CD14-positive monocyte (primary cell): ENCODE data around the gene PPP1R10. TPM values are rescaled to one million over a fixed set of nuclear protein-coding genes. Genes with fewer than 3 reads are reported as not detected.

Experiments
- DNase-seq, 3 donors: peaks; one replicate each; pipeline ENCODE4 v3.0.0-alpha.2; 2011 to 2022
- H2AFZ ChIP-seq: 2 replicates; pipeline ENCODE4 v1.6.0; 2012; ENCODE audit warnings: mild to moderate bottlenecking, low read depth, low read length, inconsistent platforms; ENCODE audit not compliant: insufficient read depth, poor library complexity, severe bottlenecking
- H3K27ac ChIP-seq, 2 donors: 1 replicate in 1 of 2; 2 replicates in 1 of 2; pipeline ENCODE4 v1.5.1; 2012 to 2013; ENCODE audit warnings: low read length in 2 of 2, control low read depth in 1 of 2, inconsistent platforms in 1 of 2, low read depth in 1 of 2, mild to moderate bottlenecking in 1 of 2
- H3K27me3 ChIP-seq, 2 donors: one replicate each; pipeline versions ENCODE4 v1.6.0 to v1.6.1; 2011 to 2013; ENCODE audit warnings: low read length in 2 of 2; ENCODE audit not compliant: control insufficient read depth in 2 of 2, insufficient read depth in 2 of 2
- H3K36me3 ChIP-seq, 2 donors: replicated peaks in 1 of 2; 1 replicate in 1 of 2; 2 replicates in 1 of 2; pipeline versions ENCODE4 v1.5.1 to v1.6.1; 2012 to 2013; ENCODE audit warnings: low read length in 2 of 2, control low read depth in 1 of 2, inconsistent platforms in 1 of 2, mild to moderate bottlenecking in 1 of 2; ENCODE audit not compliant: insufficient read depth in 2 of 2, control insufficient read depth in 1 of 2
- H3K4me1 ChIP-seq, 2 donors: 1 replicate in 1 of 2; 2 replicates in 1 of 2; pipeline versions ENCODE4 v1.5.1 to v1.6.1; 2012 to 2013; ENCODE audit warnings: low read length in 2 of 2, control low read depth in 1 of 2, inconsistent platforms in 1 of 2, mild to moderate bottlenecking in 1 of 2, moderate library complexity in 1 of 2; ENCODE audit not compliant: insufficient read depth in 2 of 2, control insufficient read depth in 1 of 2
- H3K4me2 ChIP-seq: replicated peaks from 2 replicates; pipeline ENCODE3; 2012; ENCODE audit warnings: low read length, moderate library complexity, mild to moderate bottlenecking; ENCODE audit not compliant: poor library complexity, severe bottlenecking; ENCODE audit errors: extremely low read depth
- H3K4me3 ChIP-seq, 3 experiments: fragments of 200-600 bp in 1 of 3; sonication (generic) in 1 of 3; replicated peaks in 1 of 3; 1 replicate in 2 of 3; 2 replicates in 1 of 3; pipeline ENCODE4 v1.5.1; 2011 to 2013; ENCODE audit warnings: low read length in 3 of 3, mild to moderate bottlenecking in 3 of 3, control low read depth in 2 of 3, low read depth in 2 of 3, inconsistent platforms in 1 of 3, moderate library complexity in 1 of 3
- H3K79me2 ChIP-seq: 2 replicates; pipeline ENCODE4 v1.6.0; 2012; ENCODE audit warnings: mild to moderate bottlenecking, control low read depth, inconsistent platforms, low read length, moderate library complexity; ENCODE audit not compliant: insufficient read depth
- H3K9ac ChIP-seq: 2 replicates; pipeline ENCODE4 v1.6.0; 2017; ENCODE audit warnings: low read length, mild to moderate bottlenecking; ENCODE audit not compliant: insufficient read depth, poor library complexity, severe bottlenecking
- H3K9me3 ChIP-seq, 2 donors: replicated peaks in 1 of 2; 1 replicate in 1 of 2; 2 replicates in 1 of 2; pipeline versions ENCODE4 v1.5.1 to v1.6.1; 2012 to 2013; ENCODE audit warnings: low read length in 2 of 2, control low read depth in 1 of 2; ENCODE audit not compliant: control insufficient read depth in 1 of 2, insufficient read depth in 1 of 2
- H4K20me1 ChIP-seq: 2 replicates; pipeline ENCODE4 v1.6.0; 2012; ENCODE audit warnings: mild to moderate bottlenecking, low read length, control low read depth, moderate library complexity; ENCODE audit not compliant: insufficient read depth
- H3K27ac Mint-ChIP-seq, 7 donors: one replicate each; pipeline ENCODE4 v1.8.0; 2020; ENCODE audit warnings: mild to moderate bottlenecking in 7 of 7, mixed read lengths in 7 of 7, moderate library complexity in 6 of 7, inconsistent platforms in 2 of 7
- H3K27me3 Mint-ChIP-seq, 3 donors: one replicate each; pipeline ENCODE4 v1.8.0; 2021 to 2022; ENCODE audit warnings: low read depth in 3 of 3, mild to moderate bottlenecking in 3 of 3, mixed read lengths in 3 of 3, moderate library complexity in 3 of 3, inconsistent platforms in 1 of 3
- H3K36me3 Mint-ChIP-seq, 2 donors: one replicate each; pipeline ENCODE4 v1.8.0; 2020; ENCODE audit warnings: mixed read lengths in 2 of 2, inconsistent platforms in 1 of 2, mild to moderate bottlenecking in 1 of 2
- H3K4me1 Mint-ChIP-seq: one replicate; pipeline ENCODE4 v1.8.0; 2020; ENCODE audit warnings: mild to moderate bottlenecking, mixed read lengths
- H3K4me3 Mint-ChIP-seq, 2 donors: one replicate each; pipeline ENCODE4 v1.8.0; 2020; ENCODE audit warnings: mild to moderate bottlenecking in 2 of 2, mixed read lengths in 2 of 2, moderate library complexity in 1 of 2
- H3K9me3 Mint-ChIP-seq, 7 donors: one replicate each; pipeline ENCODE4 v1.8.0; 2020 to 2022; ENCODE audit warnings: mixed read lengths in 7 of 7, mild to moderate bottlenecking in 6 of 7, moderate library complexity in 6 of 7, inconsistent platforms in 2 of 7
- WGBS: methylation state at CpG from one replicate; pipeline ENCODE4 v1.1.5; 2013; ENCODE audit warnings: missing lambda C conversion rate; ENCODE audit not compliant: insufficient coverage; 5-methylcytosine and 5-hydroxymethylcytosine counted together
- intact Hi-C, 2 donors: fragments of 100-400 bp; cut with micrococcal nuclease; formaldehyde crosslinking; loops; one replicate each; pipeline versions ENCODE4 v1.15.0 to v1.15.1; 2023
- polyA plus RNA-seq, 3 donors: library from polyadenylated mRNA; depleted of rRNA in 1 of 3; unstranded in 2 of 3; stranded (reverse) in 1 of 3; fragments of 300-500 nt in 2 of 3; fragments of >200 nt in 1 of 3; fragmentation: Illumina TruSeq in 2 of 3; gene quantifications; 1 replicate in 2 of 3; 2 replicates in 1 of 3; pipeline ENCODE4 v1.2.3, GENCODE V29; 2012 to 2021
- TF ChIP-seq, protein P1 (sequence below): fragments of 200-600 bp; IDR thresholded peaks from one replicate; pipeline ENCODE4 v1.8.0; 2022; ENCODE audit warnings: antibody characterized with exemption, mild to moderate bottlenecking

PPP1R10 gene
- polyA plus RNA-seq, 3 donors = 9.5 to 18.3 (median 16.4) TPM

DNA sequence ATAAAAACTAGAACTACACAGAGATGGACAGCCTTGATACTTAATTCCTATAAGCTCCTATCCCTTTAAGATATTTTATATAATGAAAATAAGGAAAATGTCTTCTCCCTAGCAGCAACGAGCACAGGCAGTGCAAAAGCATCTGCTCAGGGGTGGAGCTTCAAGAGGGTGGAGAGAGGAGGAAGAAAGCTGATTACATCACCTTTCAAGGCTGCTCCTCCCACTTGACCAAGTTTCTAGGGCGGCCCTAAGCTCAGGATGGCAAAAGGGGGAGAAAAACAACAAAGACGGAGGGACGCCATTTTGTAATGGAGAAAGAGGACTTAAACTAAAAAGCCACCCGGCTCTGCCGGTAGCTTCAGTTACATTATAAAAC, 2.2 kb downstream of the PPP1R10 start:
- peaks cover 84% of the 10 kb centered on the region for H3K79me2 ChIP-seq
- WGBS = no CpG with 5 or more reads among the region's 6 CpGs
- peaks cover 27 to 39% of the 10 kb centered on the region in 2 donors for H3K4me1 ChIP-seq

DNA sequence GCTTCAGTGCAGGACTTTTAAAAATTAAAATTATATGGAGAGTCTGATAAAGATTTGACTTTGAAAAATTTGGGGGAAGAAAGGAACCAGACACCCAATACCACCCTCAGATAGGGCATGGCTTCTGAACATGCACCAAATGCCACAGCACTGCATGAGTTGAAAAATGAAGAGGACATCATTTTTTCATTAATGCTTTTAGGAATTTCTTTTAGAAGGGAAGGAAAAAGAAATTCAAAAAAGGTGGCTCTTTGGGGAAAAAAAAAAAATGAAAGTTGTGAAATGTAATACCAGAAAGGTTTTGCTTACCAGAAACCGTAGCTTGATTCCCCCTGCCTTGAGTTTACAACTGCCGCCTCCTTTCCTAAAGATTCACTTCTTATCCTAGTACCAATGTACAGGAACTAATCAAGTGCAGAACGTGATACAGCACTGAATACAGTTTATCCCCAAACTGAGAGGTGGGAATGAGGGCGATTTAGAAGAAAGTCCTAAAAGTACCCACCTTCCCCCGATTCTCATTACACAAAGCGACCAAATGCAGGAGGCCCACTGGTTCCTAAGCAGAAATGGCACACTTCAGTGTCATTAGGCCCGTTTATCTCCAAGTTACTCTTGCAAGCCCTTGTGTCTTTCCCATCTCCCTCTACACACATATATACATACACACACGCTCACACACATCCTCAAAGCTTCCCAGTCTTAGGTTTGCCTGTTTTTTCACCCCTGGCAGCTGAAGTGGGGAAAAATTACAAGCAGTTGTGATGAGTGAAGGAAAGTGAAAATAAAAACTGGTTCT, 2.8 kb downstream of the PPP1R10 start:
- Histone ChIP-seq H3K27me3 (no peaks in the 10 kb centered on the region), H3K4me2 (peak overlapping the region; percentile 84), H3K36me3 (peaks cover 13 to 35% of the 10 kb centered on the region in 2 donors), H4K20me1 (peaks cover 70% of the 10 kb centered on the region), H3K9me3 (no peaks in the 10 kb centered on the region), H3K4me1 (peaks cover 27 to 39% of the 10 kb centered on the region in 2 donors), H3K9ac (peak overlapping the region; percentile 98), H3K79me2 (peaks cover 84% of the 10 kb centered on the region), H2AFZ (no peak overlapping the region), H3K27ac (peak overlapping the region; percentile 91 to 99), H3K4me3 (peak overlapping the region; percentile 83 to 100 (median 90))
- peaks cover 0 to 5% (median 1%) of the 10 kb centered on the region in 3 donors for H3K27me3 Mint-ChIP-seq
- H3K4me3 Mint-ChIP-seq = peak overlapping the region; percentile 99
- peaks cover 40% of the 10 kb centered on the region for H3K4me1 Mint-ChIP-seq
- H3K9me3 Mint-ChIP-seq = peaks cover 0 to 9% (median 5%) of the 10 kb centered on the region in 7 donors
- 20% methylated on average over 2 of the region's 8 CpGs for WGBS
- DNase-seq = no peak
- TF ChIP-seq, protein P1, sequence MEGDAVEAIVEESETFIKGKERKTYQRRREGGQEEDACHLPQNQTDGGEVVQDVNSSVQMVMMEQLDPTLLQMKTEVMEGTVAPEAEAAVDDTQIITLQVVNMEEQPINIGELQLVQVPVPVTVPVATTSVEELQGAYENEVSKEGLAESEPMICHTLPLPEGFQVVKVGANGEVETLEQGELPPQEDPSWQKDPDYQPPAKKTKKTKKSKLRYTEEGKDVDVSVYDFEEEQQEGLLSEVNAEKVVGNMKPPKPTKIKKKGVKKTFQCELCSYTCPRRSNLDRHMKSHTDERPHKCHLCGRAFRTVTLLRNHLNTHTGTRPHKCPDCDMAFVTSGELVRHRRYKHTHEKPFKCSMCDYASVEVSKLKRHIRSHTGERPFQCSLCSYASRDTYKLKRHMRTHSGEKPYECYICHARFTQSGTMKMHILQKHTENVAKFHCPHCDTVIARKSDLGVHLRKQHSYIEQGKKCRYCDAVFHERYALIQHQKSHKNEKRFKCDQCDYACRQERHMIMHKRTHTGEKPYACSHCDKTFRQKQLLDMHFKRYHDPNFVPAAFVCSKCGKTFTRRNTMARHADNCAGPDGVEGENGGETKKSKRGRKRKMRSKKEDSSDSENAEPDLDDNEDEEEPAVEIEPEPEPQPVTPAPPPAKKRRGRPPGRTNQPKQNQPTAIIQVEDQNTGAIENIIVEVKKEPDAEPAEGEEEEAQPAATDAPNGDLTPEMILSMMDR = no peak
- peak overlapping the region; percentile 99 to 100 (median 99) for H3K27ac Mint-ChIP-seq
- intact Hi-C loops = loop anchor here (5.0 kb wide), 2 partner anchors 37 to 122 kb away; no protein-coding TSS in a partner anchor
- peaks cover 39 to 48% of the 10 kb centered on the region in 2 donors for H3K36me3 Mint-ChIP-seq

More for the DNA sequence above, 2.2 kb downstream of the PPP1R10 start:
- Mint-ChIP-seq H3K9me3 (peaks cover 0 to 9% (median 5%) of the 10 kb centered on the region in 7 donors), H3K4me3 (peak overlapping the region; percentile 99), H3K27ac (peak overlapping the region; percentile 99 to 100 (median 99)), H3K27me3 (peaks cover 0 to 5% (median 1%) of the 10 kb centered on the region in 3 donors), H3K4me1 (peaks cover 40% of the 10 kb centered on the region), H3K36me3 (peaks cover 40 to 48% of the 10 kb centered on the region in 2 donors)
- peak; percentile 95 to 96 (median 96) for DNase-seq
- H3K4me3 ChIP-seq = peak overlapping the region; percentile 83 to 100 (median 90)
- H3K27me3 ChIP-seq = no peaks in the 10 kb centered on the region
- H2AFZ ChIP-seq = no peak overlapping the region
- intact Hi-C loops = loop anchor here (5.0 kb wide), 6 partner anchors 38 to 128 kb away; partner anchors contain the start of genes FLOT1 (in 1 of the 2), HLA-E (in 1 of the 2), IER3 (in 1 of the 2) and TUBB (in 1 of the 2)
- H3K4me2 ChIP-seq = peak overlapping the region; percentile 84
- H3K9me3 ChIP-seq = no peaks in the 10 kb centered on the region
- peak overlapping the region; percentile 98 for H3K9ac ChIP-seq
- H3K36me3 ChIP-seq = peaks cover 13 to 35% of the 10 kb centered on the region in 2 donors
- TF ChIP-seq, protein P1 = no peak
- peaks cover 64% of the 10 kb centered on the region for H4K20me1 ChIP-seq
- H3K27ac ChIP-seq = peak overlapping the region; percentile 91 to 99
